Ascending aorta (tissue), 2 donors: ENCODE data around the gene RUNX1. TPM values are rescaled to one million over a fixed set of nuclear protein-coding genes. Genes with fewer than 3 reads are reported as not detected.

Experiments used
- DNase-seq, 2 donors: peaks; one replicate each; pipeline ENCODE4 v3.0.0-alpha.2; 2019; ENCODE audit warnings: low spot score in 2 of 2
- H3K27ac ChIP-seq, 2 donors: fragments of 200-600 bp; sonication (generic); one replicate each; pipeline ENCODE4 v1.5.1; 2016 to 2017; ENCODE audit warnings: mild to moderate bottlenecking in 1 of 2
- H3K27me3 ChIP-seq: fragments of 200-600 bp; sonication (generic); one replicate; pipeline ENCODE4 v1.5.1; 2017
- H3K36me3 ChIP-seq, 2 donors: fragments of 200-600 bp; sonication (generic); one replicate each; pipeline ENCODE4 v1.5.1; 2016
- H3K4me1 ChIP-seq, 2 donors: fragments of 200-600 bp; sonication (generic); one replicate each; pipeline ENCODE4 v1.5.1; 2016 to 2017; ENCODE audit warnings: mild to moderate bottlenecking in 1 of 2
- H3K4me3 ChIP-seq, 2 donors: fragments of 200-600 bp; sonication (generic); one replicate each; pipeline ENCODE4 v1.5.1; 2016 to 2017; ENCODE audit warnings: mild to moderate bottlenecking in 1 of 2
- H3K9me3 ChIP-seq, 2 donors: fragments of 200-600 bp; sonication (generic); one replicate each; pipeline ENCODE4 v1.5.1; 2016
- intact Hi-C: fragments of 100-400 bp; cut with DNase I; formaldehyde crosslinking; loops from one replicate; pipeline ENCODE4 v1.15.1; 2023
- total RNA-seq: library from RNA; depleted of rRNA; stranded (reverse); fragments of >200 nt; gene quantifications from one replicate; pipeline ENCODE4 v1.1.0, GENCODE V29; 2016
- TF ChIP-seq, protein P1 (sequence below), 3 experiments: fragments of 200-600 bp in 2 of 3; fragments of 450-650 bp in 1 of 3; sonication (generic) in 2 of 3; IDR thresholded peaks; one replicate each; pipeline ENCODE4 v1.5.1; 2016 to 2019; ENCODE audit warnings: antibody characterized with exemption in 3 of 3, mild to moderate bottlenecking in 1 of 3, moderate library complexity in 1 of 3

Gene RUNX1
- total RNA-seq, 1 donor from 2014 or later, result 16.3 TPM

DNA sequence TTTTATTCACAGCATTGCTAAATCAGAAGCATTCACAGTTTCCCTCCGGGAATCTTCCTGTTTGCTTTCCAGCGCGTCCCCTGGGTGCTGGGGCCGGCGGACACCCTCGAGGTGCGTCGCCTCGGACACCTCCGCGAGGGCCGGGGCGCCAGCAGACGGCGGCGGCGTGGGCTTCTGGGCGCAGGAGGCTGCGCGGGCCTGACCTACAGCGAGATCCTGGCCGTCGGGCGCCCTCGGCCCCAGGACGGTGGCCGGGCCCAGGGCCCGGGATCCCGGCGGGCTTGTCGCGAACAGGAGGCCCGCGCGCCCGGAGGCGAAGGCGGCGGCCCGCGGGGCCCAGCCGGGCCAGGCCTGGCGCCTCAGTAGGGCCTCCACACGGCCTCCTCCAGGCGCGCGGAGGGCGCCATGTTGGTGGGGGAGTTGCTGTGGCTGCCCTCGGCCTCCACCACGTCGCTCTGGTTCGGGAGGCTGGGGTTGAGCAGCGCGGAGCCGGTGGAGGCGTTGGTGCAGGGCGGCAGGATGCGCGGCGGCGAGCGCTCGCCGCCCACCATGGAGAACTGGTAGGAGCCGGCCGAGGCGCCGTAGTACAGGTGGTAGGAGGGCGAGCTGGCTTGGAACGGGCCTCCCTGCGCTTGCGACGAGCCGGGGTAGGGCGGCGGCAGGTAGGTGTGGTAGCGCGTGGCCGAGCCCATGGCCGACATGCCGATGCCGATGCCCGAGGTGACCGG is 257.2 kb downstream of the RUNX1 start:
- Histone ChIP-seq H3K36me3 (no peaks in the 10 kb centered on the region), H3K4me3 (no peak overlapping the region), H3K27ac (no peak overlapping the region), H3K4me1 (no peaks in the 10 kb centered on the region), H3K9me3 (no peaks in the 10 kb centered on the region), H3K27me3 (no peaks in the 10 kb centered on the region)
- DNase-seq, result no peak
- intact Hi-C loops, result no loop called here
- TF ChIP-seq, protein P1, sequence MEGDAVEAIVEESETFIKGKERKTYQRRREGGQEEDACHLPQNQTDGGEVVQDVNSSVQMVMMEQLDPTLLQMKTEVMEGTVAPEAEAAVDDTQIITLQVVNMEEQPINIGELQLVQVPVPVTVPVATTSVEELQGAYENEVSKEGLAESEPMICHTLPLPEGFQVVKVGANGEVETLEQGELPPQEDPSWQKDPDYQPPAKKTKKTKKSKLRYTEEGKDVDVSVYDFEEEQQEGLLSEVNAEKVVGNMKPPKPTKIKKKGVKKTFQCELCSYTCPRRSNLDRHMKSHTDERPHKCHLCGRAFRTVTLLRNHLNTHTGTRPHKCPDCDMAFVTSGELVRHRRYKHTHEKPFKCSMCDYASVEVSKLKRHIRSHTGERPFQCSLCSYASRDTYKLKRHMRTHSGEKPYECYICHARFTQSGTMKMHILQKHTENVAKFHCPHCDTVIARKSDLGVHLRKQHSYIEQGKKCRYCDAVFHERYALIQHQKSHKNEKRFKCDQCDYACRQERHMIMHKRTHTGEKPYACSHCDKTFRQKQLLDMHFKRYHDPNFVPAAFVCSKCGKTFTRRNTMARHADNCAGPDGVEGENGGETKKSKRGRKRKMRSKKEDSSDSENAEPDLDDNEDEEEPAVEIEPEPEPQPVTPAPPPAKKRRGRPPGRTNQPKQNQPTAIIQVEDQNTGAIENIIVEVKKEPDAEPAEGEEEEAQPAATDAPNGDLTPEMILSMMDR (IDR thresholded peaks at IDR 0.05), result no peak

GRCh38 chr21:34790834-34791233 is 258.3 kb downstream of the RUNX1 start:
- Histone ChIP-seq H3K27ac (no peak overlapping the region), H3K4me3 (no peak overlapping the region), H3K27me3 (no peaks in the 10 kb centered on the region), H3K9me3 (no peaks in the 10 kb centered on the region), H3K36me3 (no peaks in the 10 kb centered on the region), H3K4me1 (no peaks in the 10 kb centered on the region)
- TF ChIP-seq, protein P1 (IDR thresholded peaks at IDR 0.05), result no peak
- intact Hi-C loops, result no loop called here
- DNase-seq, result no peak

GRCh38 chr21:34790341-34790740 is 258.8 kb downstream of the RUNX1 start:
- TF ChIP-seq, protein P1 (IDR thresholded peaks at IDR 0.05), result no peak

DNA sequence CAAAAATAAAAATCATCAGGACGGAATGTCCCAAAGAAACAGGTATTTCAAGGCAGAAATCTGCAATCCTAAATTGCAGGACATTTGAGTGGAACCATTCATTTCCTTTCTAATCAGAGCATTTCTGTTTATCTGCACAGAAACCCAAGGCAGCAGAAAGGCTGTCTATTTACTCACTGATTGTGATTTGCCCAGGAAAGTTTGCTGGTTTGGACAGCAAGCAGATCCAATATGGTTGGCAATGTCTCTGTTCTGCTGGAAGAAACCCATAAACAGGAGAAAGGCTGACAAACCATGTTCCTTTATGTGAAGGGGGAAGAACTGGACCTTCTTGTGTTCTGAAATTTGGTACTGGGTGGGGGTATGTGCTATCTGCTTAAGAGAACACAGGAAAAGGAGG is 260.2 kb downstream of the RUNX1 start:
- H3K4me1 ChIP-seq, result no peaks in the 10 kb centered on the region
- no peak overlapping the region for H3K27ac ChIP-seq
- DNase-seq, result no peak
- H3K9me3 ChIP-seq, result no peaks in the 10 kb centered on the region
- intact Hi-C loops, result no loop called here
- no peak overlapping the region for H3K4me3 ChIP-seq
- H3K36me3 ChIP-seq, result no peaks in the 10 kb centered on the region
- TF ChIP-seq, protein P1 (IDR thresholded peaks at IDR 0.05), result no peak
- no peaks in the 10 kb centered on the region for H3K27me3 ChIP-seq

More at GRCh38 chr21:34790341-34790740, 258.8 kb downstream of the RUNX1 start:
- intact Hi-C loops, result no loop called here
- no peak overlapping the region for H3K4me3 ChIP-seq
- DNase-seq, result no peak
- no peaks in the 10 kb centered on the region for H3K4me1 ChIP-seq
- no peaks in the 10 kb centered on the region for H3K36me3 ChIP-seq
- no peaks in the 10 kb centered on the region for H3K9me3 ChIP-seq
- no peak overlapping the region for H3K27ac ChIP-seq
- no peaks in the 10 kb centered on the region for H3K27me3 ChIP-seq

- H3K4me1 ChIP-seq, result no peaks in the 10 kb centered on the region
- H3K9me3 ChIP-seq, result no peaks in the 10 kb centered on the region
- H3K27ac ChIP-seq, result no peak overlapping the region
- H3K36me3 ChIP-seq, result no peaks in the 10 kb centered on the region
- no peaks in the 10 kb centered on the region for H3K27me3 ChIP-seq
- TF ChIP-seq, protein P1 (IDR thresholded peaks at IDR 0.05), result no peak
- no peak overlapping the region for H3K4me3 ChIP-seq
- intact Hi-C loops, result no loop called here
- DNase-seq, result no peak
Observed at GRCh38 chr21:34783815-34784214, 265.3 kb downstream of the RUNX1 start.
